Measurements from ENCODE around the gene ALG1L2.

- TF ChIP-seq POLR2A (IDR thresholded peaks at IDR 0.05) = no peak
- TF ChIP-seq, protein P1, sequence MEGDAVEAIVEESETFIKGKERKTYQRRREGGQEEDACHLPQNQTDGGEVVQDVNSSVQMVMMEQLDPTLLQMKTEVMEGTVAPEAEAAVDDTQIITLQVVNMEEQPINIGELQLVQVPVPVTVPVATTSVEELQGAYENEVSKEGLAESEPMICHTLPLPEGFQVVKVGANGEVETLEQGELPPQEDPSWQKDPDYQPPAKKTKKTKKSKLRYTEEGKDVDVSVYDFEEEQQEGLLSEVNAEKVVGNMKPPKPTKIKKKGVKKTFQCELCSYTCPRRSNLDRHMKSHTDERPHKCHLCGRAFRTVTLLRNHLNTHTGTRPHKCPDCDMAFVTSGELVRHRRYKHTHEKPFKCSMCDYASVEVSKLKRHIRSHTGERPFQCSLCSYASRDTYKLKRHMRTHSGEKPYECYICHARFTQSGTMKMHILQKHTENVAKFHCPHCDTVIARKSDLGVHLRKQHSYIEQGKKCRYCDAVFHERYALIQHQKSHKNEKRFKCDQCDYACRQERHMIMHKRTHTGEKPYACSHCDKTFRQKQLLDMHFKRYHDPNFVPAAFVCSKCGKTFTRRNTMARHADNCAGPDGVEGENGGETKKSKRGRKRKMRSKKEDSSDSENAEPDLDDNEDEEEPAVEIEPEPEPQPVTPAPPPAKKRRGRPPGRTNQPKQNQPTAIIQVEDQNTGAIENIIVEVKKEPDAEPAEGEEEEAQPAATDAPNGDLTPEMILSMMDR (IDR thresholded peaks at IDR 0.05) = no peak
Measured at GRCh38 chr3:130093741-130094391, 12.2 kb downstream of the ALG1L2 start.
